Choroid plexus epithelial cell (primary cell): Measurements from ENCODE around the gene TUBA1C.
"Not testable (repeated sequence)": the region's sequence is repeated elsewhere in the genome, so short reads cannot be mapped to it uniquely, and the experiment has no call there.

Experiments used
- DNase-seq: peaks from one replicate; pipeline ENCODE4 v3.0.0-alpha.2; 2010; ENCODE audit warnings: low read depth
- H3K4me3 ChIP-seq: 2 replicates; pipeline ENCODE4 v1.5.1; 2011; ENCODE audit warnings: low read depth, mild to moderate bottlenecking, control low read depth, low read length, moderate library complexity
- CTCF ChIP-seq: conservative IDR thresholded peaks from 2 replicates; pipeline ENCODE4 v1.5.1; 2011; ENCODE audit warnings: low read depth, mild to moderate bottlenecking, control low read depth, inconsistent platforms, low read length, moderate library complexity

Gene TUBA1C

DNA sequence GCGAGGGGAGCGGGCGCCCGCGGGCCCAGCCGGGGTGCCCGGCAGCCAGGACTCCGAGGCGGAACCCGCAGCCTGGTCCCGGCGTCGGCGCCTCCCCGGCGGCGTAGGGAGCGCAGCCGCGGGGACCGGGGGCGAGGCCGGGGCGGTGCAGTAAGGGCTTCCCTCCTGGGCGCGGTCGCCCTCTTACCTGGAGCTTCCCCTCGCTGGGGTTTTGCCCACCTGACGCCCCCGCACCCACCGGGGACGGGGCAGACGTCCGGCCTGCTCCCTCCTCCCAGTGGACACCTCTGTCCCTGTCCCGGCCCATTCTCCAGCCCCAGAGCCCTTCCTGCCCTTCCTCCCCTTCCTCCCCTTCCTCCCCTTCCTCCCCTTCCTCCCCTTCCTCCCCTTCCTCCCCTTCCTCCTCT, 413 bp upstream of the TUBA1C start:
- H3K4me3 ChIP-seq = peak overlapping the region; percentile 94
- no peak for DNase-seq
- no peak for TF ChIP-seq CTCF

GRCh38 chr12:49269191-49269590, 4.3 kb downstream of the TUBA1C start:
- H3K4me3 ChIP-seq, DNase-seq: not testable (repeated sequence)

DNA sequence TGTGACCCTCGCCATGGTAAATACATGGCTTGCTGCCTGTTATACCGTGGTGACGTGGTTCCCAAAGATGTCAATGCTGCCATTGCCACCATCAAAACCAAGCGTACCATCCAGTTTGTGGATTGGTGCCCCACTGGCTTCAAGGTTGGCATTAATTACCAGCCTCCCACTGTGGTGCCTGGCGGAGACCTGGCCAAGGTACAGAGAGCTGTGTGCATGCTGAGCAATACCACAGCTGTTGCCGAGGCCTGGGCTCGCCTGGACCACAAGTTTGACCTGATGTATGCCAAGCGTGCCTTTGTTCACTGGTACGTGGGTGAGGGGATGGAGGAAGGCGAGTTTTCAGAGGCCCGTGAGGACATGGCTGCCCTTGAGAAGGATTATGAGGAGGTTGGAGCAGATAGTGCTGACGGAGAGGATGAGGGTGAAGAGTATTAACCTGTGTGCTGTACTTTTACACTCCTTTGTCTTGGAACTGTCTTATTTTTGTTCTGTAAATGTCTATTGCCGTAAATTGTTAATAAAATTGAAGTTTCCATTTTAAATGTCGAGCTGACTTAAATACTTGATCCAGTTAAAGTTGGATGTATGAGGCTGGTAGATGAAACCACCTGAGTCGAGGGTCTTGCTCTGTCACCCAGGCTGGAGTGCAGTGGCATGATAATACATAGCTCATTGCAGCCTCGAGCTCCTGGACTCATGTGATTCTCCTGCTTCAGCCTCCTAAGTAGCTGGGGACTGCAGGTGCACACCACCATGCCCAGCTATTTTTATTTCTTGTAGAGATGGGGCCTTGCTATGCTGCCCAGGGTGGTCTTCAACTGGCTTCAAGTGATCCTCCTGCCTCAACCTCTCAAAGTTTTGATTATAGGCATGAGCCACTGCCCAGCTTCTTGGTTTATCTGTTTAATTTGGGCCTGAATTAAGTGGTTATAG, 8.2 kb downstream of the TUBA1C start:
- no peak for DNase-seq

DNA sequence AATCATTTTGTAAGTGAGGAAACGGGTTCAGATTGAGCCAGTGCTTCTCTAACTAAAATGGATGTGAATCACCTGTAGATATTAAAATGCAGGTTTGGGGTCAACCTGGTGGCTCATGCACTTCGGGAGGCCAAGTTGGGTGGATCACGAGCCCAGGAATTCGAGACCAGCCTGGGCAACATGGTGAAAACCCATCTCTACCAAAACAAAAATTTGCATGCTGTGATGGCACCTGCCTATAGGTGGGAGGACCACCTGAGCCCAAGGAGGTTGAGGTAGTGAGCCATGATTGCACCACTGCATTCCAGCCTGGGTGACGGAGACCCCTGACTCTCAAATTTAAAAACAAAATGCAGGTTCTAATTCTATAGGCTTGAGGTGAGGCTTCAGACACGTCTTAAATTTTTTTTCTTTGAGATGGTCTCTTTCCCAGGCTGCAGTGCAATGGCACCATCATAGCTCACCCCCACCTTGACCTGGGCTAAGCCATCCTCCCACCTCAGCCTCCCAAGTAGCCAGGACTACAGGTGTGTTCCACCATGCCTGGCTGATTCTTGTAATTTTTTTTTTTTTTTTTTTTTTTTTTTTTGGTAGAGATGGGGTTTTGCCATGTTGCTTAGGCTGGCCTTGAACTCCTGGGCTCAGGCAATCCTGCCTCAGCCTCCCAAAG, 9.0 kb downstream of the TUBA1C start:
- no peak for DNase-seq
- no peak for TF ChIP-seq CTCF
- no peak overlapping the region for H3K4me3 ChIP-seq

More for the DNA sequence above, 8.2 kb downstream of the TUBA1C start:
- TF ChIP-seq CTCF = no peak
- no peak overlapping the region for H3K4me3 ChIP-seq

- no peak overlapping the region for H3K4me3 ChIP-seq
- DNase-seq = no peak
- no peak for TF ChIP-seq CTCF
Observed at GRCh38 chr12:49274396-49275069, 9.7 kb downstream of the TUBA1C start.

DNA sequence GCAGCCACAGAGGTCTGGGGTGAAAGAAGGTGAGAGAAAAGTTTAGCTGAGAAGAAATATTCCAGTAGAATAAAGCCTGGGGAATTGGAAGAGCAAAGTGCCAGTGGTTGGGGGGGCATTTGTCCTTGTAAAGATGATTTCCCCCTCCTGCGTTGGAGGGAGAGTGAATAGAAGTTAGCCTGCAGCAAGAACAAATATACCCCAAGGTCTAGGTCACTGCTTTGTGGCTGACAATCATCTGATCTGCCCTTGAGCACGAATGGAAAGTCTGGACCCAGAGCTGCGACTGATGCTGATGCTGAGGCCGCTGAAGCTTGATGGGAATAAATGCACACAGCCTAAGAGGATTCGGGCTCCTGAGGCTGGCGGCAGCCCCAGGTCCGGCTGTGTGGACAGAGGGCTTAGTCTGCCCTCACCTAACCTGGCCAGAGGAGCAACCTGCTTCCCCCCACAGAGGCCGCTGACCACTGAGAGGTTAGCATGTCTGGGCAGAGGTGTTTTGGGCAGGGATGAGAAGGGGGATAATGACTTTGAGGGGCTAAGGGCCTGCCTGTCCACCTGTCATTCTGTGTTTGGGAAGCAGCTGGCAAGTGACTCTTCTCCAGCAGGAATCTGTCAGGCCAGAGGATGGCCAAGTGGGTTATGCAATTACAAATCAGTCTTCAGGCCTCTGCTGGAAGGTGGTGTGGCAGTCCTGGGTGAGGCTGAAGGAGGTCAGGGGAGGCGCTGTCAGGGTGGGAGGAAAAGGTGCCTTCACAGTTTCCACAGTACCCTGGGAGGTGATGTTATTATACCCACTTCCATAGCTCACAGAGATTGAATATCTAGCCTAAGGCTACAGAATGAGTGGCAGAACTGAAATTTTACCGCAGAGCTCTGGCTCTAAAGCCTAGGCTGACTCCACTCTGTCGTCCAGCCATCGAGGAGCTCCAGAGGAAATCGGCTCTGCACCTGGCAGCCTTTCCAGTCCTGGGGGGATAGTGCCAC, 11.7 kb downstream of the TUBA1C start:
- no peak for TF ChIP-seq CTCF
- DNase-seq = no peak
- H3K4me3 ChIP-seq = no peak overlapping the region
